ENCODE measurements around the gene GAB2.
"Not testable (repeated sequence)": the region's sequence is repeated elsewhere in the genome, so short reads cannot be mapped to it uniquely, and the experiment has no call there.

GAB2 gene, protein sequence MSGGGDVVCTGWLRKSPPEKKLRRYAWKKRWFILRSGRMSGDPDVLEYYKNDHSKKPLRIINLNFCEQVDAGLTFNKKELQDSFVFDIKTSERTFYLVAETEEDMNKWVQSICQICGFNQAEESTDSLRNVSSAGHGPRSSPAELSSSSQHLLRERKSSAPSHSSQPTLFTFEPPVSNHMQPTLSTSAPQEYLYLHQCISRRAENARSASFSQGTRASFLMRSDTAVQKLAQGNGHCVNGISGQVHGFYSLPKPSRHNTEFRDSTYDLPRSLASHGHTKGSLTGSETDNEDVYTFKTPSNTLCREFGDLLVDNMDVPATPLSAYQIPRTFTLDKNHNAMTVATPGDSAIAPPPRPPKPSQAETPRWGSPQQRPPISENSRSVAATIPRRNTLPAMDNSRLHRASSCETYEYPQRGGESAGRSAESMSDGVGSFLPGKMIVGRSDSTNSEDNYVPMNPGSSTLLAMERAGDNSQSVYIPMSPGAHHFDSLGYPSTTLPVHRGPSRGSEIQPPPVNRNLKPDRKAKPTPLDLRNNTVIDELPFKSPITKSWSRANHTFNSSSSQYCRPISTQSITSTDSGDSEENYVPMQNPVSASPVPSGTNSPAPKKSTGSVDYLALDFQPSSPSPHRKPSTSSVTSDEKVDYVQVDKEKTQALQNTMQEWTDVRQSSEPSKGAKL

DNA sequence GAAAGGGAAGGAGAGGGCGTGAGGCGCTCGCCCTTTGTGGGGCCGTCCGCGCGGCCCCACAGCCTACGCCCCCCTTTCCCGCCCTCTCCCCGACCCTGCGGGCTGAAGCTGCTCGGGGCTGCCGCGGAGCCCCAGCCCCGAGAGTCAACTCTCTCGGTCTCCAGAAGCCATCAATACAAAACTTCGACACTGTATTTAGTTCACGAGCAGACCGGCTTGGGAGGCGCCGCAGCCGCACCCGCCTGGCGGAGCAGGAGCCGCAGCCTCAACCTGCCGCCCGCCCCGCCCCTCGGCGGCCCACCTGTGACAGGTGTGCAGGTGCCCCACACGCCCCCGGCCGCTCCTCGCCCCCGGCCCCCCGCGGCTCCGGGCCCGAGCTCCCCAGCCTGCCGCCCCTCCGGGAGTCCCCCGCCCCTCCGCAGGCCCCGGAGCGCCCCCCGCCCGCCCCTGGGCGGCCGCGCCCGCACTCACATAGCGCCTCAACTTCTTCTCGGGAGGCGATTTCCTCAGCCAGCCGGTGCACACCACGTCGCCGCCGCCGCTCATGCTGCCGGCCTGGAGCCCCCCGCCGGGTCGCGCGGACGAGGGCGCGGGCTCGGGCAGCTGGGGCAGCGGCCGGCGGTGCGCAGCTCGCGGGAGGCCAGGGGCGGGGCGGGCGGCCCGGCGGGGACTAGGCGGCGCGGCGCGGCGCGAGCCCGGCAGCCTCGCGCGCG is at the start of gene GAB2:
Gene GAB2, minus strand, starts transcription at position 646 of the 713 bp plus-strand sequence. Its CDS starts 100 bp downstream, at position 546.
- peak in 2 of 14 donors; percentile 62 to 67 for DNase-seq

DNA sequence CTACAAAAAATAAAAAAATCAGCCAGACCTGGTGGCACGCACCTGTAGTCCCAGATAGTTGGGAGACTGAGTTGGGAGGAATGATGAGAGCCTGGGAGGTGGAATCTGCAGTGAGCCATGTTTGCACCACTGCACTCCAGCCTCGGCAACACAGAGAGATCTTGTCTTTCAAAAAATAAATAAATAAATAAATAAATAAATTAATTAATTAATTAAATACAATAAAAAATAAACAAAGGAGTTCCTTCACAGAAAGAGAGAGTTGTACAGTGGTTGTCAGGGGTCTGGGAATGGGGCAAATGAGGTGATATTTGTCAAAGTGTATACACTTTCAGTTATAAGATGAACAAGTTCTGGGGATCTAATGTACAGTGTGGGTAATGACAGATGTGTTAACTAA is 49.8 kb upstream of the GAB2 start:
- no peak for DNase-seq

DNA sequence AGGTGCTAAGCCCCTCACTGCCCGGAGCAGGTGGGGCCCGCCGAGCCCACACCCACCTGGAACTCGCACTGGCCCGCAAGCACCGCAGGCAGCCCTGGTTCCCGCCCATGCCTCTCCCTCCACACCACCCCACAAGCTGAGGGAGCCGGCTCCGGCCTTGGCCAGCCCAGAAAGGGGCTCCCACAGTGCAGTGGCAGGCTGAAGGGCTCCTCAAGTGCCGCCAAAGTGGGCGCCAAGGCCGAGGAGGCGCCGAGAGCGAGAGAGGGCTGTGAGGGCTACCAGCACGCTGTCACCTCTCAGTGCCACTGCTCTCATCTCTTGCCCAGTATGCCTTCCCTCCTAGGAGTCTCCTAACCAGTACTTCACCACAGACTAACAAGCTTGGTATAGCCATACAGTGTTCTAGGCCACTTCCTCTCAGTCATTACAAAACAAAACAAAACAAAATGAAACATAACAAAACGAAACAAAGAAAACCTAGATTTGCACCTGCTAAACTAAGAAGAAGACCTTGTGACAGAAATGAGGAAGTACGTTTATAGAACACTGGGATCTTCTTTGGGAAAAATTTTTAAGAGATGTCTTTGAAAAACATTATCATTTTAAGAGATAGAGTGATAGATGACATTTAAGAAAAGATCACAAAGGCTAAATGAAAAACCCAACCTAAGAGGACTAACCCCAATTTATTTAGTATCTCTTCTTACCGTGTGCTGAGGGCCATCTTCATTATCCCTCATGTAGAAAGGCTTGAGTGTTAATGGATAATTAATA is 47.7 kb upstream of the GAB2 start:
- DNase-seq, result no peak

DNA sequence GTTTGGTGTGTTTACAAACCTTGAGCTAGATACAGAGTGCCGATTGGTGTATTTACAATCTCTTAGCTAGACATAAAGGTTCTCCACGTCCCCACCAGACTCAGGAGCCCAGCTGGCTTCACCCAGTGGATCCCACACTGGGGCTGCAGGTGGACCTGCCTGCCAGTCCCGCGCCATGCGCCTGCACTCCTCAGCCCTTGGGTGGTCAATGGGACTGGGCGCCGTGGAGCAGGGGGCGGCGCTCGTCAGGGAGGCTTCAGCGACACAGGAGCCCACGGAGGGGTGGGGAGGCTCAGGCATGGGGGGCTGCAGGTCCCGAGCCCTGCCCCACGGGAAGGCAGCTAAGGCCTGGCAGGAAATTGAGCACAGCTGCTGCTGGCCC is 47.2 kb upstream of the GAB2 start:
- DNase-seq, result not testable (repeated sequence)

DNA sequence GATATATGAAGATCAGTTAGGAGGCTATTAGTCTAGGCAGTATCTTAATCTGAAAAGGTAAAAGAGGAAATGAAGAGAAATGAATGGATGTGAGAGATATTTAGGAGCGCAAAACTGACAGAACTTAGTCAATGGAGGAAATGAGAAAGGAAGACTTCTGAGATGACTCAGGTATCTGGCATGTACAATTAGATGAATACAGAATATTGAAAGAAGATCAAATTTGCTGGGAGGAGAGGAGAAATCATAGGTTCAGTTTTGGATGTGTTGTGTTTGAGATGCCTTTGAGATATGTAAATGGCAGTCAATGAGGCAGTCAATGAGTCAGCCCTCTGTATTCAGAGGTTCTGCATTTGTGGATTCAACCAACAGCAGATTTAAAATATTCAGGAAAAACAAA is 42.9 kb upstream of the GAB2 start:
- no peak for DNase-seq

DNA sequence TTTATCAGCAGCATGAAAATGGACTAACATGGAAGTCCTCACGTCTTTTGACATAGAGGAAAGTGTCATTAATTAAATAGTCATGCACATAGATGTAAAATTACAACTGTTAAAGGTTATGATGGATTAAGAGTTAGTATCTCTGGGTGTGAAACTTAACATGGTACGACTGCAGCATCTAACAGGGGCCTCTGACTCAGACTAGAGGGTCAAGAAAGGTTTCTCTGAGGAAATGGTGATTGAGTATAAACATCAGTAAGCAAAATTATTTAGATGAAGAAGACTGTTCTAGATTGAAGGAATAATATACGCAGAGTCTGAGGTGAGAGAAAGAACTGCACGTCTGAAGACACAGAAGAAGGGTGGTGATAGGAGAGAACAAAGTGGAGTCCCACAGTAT is 42.1 kb upstream of the GAB2 start:
- no peak for DNase-seq

DNA sequence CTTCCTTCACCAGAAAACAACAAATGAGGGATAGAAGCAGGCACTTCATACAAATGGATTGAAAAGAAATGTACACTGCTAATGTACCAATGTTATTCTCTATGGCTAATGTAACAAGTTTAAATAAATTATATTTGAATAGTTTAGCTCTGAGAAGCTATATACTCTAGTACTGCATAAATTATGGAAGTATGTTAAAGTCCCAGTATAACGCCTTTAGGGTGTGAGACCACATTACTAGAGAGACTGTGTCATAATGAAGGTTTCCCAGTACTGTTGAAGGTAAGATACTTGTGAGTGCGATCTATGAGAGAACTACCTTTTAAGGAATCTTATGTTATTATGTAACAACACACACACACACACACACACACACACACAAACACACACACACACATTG is 39.8 kb upstream of the GAB2 start:
- DNase-seq, result no peak

DNA sequence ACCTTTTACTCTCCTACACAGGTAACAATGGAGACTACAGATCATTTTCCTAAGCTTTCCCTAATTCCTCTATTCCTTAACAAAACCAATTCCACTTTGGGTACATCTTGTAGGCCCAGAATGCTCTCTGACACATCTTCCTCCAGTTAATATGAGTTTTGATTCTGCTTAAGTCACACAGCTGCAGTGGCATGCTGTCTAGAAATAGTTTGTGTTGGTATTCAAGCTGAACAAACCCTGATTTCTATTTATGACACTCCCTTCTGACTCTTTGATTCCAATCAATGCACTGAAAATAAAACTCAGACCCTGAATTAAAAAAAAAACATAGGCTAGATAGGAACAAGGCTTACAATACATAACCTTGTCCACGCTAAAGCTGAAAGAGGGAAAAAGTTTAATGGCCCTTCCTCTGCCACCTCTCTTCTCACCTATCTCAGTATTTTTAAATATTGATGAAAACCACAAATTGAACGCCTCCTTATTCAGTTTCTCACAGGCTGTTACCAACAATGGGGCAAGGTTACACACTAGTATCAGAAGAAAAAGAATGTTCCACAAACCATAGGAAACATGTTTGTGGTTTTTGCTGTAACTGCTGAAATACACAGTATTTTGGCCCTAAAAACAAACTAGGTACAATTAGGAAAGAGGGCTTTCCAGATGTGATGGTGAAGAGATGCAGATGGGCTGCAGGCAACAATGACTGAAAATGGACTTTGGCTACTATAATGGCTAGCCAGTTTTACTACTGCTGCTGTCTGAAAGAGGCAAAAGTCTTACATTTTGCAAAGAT is 35.7 kb upstream of the GAB2 start:
- no peak for DNase-seq

DNA sequence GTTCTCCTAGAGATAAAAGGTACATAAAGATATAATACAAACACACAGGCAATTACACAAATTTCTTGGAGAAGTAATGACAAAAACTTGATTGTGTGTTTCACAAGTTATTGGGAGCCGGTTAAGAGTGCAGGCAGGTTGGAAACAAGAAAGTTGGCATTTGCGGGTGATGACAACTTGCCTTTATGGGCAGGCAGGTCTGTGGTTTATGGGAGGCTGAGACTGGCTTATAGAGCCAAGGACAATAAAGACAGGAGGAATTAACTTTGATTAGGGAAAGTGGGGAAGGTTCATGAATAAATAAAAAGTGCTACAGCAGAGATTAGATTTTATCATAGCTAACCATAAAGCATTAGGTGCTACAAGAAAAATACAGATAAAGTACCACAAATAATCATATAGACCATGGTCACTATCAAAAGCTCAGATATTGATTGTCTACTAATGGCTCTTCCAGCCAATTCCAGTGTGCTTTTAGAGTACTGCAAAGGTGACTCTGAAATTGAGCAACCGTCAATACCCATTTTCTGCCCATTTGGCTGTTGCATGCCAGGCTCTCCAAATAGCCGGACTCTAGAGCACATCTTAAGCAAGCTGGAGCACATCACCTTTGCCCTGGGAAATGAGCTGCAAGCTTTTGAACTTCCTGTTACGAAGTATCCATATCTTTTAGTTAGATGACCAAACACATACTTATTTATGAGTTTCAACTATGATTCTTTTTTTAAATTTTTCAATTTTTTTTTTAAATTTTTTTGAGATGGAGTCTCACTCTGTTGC is 33.9 kb upstream of the GAB2 start:
- DNase-seq, result no peak

DNA sequence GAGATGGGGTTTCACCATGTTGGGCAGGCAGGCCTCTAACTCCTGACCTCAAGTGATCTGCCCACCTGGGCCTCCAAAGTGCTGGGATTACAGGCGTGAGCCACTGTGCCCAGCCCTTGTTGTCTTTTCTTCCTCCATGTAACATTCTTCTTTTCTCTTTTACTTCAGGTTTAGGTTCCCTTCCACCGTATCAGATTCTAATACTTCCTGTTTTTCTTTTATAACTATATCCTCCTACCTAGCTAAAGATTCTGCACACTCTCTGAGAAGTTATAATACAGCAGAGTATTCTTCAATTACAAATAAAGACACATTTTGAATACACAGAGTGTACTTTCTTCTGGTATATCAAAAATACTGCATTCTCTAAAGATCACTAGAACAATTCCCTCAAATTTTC is 33.2 kb upstream of the GAB2 start:
- DNase-seq, result no peak

DNA sequence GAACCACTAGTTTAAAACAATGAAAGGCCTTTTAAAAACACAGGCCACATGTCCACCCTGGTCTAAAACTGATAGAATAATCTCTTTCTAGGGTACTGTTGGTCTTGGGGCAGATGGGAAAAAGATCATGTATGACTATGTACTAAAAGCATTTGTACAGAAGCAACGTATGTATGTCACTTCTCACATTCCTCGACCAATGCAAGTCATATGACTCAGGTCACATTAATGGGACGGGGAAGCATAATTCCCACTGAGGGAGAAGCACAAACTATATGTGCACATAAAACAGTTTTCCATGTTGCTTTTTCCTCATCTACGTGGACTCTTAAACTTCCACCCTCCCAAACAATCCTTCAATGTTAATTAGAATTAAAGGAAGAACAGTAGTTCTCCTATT is 32.2 kb upstream of the GAB2 start:
- no peak for DNase-seq

DNA sequence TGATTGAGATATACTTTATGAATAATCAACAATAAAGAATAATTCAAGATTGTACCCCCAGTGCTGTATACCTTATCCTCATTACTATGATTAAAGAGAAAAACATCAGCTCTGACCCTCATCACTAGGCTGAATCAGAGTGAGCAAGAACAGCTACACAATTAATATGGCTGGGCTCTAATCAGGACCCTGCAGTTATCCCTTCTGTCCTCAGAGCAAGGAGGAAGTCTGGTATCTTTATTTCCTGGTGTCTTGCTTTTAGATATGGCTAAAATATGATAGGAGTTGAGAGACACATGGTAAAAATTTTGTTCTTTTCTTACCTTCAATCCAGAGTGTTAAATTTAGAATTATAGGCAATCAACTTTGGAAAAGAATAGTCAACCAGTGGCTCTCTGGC is 28.6 kb upstream of the GAB2 start:
- DNase-seq, result no peak

DNA sequence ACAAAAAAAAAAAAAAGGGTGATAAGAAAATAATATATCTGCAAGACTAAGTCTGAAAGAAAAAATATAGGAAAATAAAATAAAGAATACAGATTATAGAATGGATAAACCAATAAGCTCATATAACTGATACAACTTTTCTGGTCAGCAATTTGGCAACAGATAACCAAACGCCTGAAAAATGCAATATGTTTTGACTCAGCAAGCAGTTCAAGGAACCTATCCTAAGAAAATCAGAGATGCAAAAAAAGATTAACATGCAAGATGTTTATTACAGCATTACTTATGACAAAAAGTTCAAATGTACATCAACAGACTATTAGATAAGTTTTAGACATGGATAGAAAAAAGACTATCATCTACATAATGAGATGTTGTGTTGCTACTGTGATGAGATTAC is 27.1 kb upstream of the GAB2 start:
- no peak for DNase-seq

DNA sequence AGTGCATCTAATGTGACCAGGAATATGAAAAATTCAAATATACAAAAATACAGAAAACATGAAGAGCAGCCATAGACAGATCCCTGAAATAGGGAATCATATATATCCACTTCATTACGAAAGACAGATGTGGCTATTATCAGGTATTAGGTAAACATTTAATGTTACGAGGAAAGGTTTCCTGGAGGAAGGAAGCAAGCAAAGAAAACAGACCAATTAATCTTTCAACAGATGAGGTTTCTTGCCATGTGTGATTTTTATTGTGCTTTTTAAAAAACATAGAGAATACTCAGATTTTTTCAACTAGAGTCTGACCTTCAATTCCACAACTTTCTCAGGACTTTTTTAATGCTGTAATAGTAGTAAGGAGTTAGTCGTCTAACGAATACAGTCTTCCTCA is 24.3 kb upstream of the GAB2 start:
- DNase-seq, result no peak

DNA sequence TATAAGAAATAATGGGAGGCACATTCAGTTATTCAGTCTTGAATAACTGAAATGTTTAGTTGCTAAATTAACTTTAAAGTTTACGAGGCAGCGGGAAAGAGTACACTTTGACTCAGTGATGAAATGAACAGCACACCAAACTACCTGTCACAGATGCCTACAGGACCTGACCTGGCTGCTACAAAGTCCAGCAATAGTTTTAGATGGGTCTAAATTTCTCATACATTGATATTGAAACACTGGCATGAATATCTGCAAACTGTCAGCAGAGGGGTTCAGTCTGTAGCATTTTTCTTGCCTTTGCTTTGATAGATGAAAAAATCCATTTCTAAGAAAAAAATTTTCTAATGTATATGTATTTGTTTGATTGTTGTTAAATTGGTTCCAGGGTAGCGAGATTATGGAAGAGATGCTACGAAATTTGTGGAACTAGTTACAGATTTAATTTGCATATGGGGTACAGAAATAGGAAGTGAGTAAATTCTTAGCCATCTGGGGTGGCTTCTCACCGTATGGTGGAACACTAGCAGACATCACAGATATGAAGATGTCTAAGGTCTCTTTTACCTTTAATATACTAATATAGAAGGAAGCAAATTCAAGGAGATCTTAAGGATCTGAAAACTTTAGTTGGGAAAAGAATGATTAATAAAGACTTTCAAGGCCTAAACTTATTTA is 20.8 kb upstream of the GAB2 start:
- no peak for DNase-seq

DNA sequence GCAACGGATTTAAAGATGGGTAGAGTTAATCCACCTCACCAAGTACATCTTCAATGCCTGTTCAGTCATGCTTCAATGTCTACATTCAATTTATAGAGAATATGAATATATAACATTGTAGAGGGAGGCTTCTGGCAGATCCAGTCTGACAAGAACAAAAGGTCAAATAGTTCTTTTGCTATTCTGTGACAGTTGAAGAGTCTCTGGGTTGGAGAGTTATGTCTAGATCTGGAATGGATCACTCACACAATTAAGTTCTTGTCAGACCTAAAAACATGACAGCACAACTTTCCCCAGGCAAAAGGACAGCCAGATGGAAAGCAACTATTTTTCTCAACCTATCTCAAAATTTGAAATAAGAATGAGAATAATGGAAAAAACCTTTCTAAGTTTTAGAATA is 15.3 kb upstream of the GAB2 start:
- no peak for DNase-seq

DNA sequence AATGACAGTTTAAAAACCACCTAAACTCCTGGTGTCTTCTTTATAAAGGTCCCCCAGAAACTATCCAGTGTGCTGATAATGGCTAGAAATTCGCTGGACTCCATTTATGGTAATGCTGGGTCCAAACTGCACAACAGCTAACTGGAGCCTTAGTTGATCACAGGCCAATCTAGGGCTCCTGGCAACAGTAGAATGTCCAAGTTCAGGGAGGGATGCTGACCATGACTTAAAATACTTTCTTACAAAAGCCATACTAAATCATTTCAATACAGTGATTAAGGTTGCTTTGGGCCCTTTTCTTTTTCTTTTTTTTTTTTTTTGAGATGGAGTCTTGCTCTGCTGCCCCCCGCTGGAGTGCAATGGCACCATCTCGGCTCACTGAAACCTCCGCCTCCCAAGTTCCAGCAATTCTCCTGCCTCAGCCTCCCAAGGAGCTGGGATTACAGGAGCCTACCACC is 14.5 kb upstream of the GAB2 start:
- peak in 1 of 14 donors; percentile 17 for DNase-seq

DNA sequence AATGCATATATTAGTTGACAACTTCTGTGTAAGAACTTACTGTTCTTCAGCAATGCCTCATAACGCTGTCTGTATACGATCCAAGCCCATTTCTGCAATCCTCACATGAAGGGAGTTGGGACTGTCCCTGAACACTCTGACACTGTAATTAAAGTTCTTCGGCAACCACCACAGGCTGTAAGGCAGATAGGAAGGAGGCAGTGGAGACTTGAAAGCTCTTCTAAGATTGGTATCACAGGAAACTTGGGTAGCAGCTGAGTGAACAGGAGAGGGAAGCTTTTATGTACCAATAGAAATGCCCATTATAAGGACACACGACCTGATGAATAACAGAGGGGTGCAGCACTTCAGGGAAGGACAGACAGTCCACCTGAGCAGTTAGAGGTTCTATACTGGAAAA is 12.0 kb upstream of the GAB2 start:
- no peak for DNase-seq

DNA sequence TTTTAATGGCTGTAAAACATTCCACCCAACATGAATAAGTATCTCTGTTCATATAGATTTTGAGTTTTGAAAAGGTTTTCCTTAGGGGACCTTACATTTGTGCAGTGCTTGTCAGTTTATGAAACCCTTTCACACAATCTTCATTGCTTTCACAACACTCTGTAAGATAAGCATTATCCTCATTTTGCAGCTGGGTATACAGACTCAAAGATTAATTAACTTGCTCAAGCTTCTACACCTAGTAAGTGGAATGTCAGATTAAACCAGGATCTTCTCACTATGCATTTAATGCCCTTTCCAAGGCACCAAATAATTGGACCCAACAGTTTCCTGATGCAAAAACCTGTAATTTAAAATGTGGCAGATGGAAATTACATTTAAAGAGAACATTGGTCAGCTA is 11.6 kb upstream of the GAB2 start:
- no peak for DNase-seq

DNA sequence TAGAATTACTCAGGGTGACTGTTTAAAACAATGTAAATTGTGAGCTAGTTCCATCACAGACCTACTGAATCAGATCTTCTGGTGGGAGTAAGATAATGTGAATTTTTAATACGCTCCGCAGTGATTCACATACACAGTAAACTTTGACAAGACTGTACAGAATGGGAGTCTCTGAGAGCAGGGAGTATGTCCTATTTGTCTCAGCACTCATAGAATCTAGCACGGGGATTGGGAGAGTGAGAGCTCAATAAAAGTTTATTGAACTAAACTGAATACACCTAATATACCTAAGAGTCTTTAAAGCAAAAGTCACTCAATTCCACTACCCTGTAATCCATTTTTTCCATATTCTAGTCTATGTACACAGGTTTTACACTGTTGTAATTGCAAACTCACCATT is 11.2 kb upstream of the GAB2 start:
- DNase-seq, result no peak

DNA sequence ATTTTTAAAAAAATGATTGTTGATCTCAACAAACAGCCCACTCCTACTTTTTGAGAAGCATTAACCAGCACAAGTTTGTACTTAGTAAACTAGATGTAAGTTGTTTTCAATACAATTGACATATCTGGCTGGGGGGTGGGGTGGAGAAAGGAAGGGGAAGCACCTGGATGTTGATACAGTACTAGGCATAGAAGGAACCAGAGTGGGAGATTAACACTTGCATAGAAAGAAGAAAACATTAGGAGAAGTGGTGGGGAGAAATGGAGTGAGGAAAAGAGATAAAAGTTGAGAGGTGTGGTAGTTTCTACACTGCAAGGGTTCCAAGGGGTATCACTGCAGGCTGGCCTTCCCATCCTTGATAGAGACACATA is 10.6 kb upstream of the GAB2 start:
- no peak for DNase-seq

All from C1 segment of cervical spinal cord (tissue), 14 donors.